Type B pancreatic cell (in vitro differentiated cells): Measurements from ENCODE around the gene OR1I1. TPM values are rescaled to one million over a fixed set of nuclear protein-coding genes. Genes with fewer than 3 reads are reported as not detected.
A peak's percentile ranks its signal among the peaks of the same experiment; 100 is the strongest.
"Not testable (repeated sequence)": the region's sequence is repeated elsewhere in the genome, so short reads cannot be mapped to it uniquely, and the experiment has no call there.

Experiments
- DNase-seq: peaks from one replicate; pipeline ENCODE4 v3.0.0; 2021; ENCODE audit warnings: mixed read lengths; ENCODE audit not compliant: unreplicated experiment; ENCODE audit errors: extremely low spot score
- H3K27ac Mint-ChIP-seq: 2 replicates; pipeline ENCODE4 v1.8.0; 2021; ENCODE audit warnings: mild to moderate bottlenecking, mixed read lengths
- H3K27me3 Mint-ChIP-seq: 2 replicates; pipeline ENCODE4 v1.8.0; 2021; ENCODE audit warnings: mixed read lengths
- H3K36me3 Mint-ChIP-seq: 2 replicates; pipeline ENCODE4 v1.8.0; 2021; ENCODE audit warnings: mixed read lengths
- H3K4me1 Mint-ChIP-seq: one replicate; pipeline ENCODE4 v1.8.0; 2021; ENCODE audit warnings: mixed read lengths; ENCODE audit not compliant: unreplicated experiment
- H3K4me3 Mint-ChIP-seq: 2 replicates; pipeline ENCODE4 v1.8.0; 2021; ENCODE audit warnings: mild to moderate bottlenecking, mixed read lengths
- H3K9me3 Mint-ChIP-seq: 2 replicates; pipeline ENCODE4 v1.8.0; 2021; ENCODE audit warnings: mixed read lengths
- total RNA-seq: library from RNA; stranded (reverse); gene quantifications from 2 replicates; pipeline ENCODE4 v1.2.1, GENCODE V29; 2021; ENCODE audit warnings: low replicate concordance
- TF ChIP-seq, protein P1 (sequence below): fragments of 200-600 bp; sonication (generic); conservative IDR thresholded peaks from 2 replicates; pipeline ENCODE4 v1.5.0; 2021; ENCODE audit warnings: antibody characterized with exemption, mild to moderate bottlenecking

Gene OR1I1
- total RNA-seq, 1 donor from 2014 or later, result not detected

- Mint-ChIP-seq H3K4me1 (no peaks in the 10 kb centered on the region), H3K9me3 (no peaks in the 10 kb centered on the region)
Measured at GRCh38 chr19:15050639-15051038, 31.4 kb upstream of the OR1I1 start.

DNA sequence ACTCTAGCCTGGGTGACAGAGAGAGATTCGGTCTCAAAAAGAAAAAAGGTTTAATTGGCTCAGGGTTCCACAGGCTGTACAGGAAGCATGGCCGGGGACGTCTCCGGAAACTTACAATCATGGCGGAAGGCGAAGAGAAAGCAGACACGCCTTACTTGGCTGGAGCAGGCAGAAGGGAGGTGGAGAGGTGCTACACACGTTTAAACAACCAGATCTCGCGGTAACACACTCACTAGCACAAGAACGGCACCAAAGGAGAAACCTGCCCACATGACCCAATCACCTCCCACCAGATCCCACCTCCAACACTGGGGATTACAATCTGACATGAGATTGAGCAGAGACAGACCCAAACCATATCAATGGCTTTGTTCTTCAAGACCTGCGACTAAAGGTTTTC lies 20.0 kb upstream of the OR1I1 start:
- Mint-ChIP-seq H3K4me1 (no peaks in the 10 kb centered on the region), H3K9me3 (no peaks in the 10 kb centered on the region), H3K36me3 (no peaks in the 10 kb centered on the region), H3K27ac (no peak overlapping the region), H3K27me3 (peaks cover 7% of the 10 kb centered on the region), H3K4me3 (no peak overlapping the region)
- TF ChIP-seq, protein P1, sequence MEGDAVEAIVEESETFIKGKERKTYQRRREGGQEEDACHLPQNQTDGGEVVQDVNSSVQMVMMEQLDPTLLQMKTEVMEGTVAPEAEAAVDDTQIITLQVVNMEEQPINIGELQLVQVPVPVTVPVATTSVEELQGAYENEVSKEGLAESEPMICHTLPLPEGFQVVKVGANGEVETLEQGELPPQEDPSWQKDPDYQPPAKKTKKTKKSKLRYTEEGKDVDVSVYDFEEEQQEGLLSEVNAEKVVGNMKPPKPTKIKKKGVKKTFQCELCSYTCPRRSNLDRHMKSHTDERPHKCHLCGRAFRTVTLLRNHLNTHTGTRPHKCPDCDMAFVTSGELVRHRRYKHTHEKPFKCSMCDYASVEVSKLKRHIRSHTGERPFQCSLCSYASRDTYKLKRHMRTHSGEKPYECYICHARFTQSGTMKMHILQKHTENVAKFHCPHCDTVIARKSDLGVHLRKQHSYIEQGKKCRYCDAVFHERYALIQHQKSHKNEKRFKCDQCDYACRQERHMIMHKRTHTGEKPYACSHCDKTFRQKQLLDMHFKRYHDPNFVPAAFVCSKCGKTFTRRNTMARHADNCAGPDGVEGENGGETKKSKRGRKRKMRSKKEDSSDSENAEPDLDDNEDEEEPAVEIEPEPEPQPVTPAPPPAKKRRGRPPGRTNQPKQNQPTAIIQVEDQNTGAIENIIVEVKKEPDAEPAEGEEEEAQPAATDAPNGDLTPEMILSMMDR, result no peak
- no peak for DNase-seq

More at GRCh38 chr19:15050639-15051038, 31.4 kb upstream of the OR1I1 start:
- no peaks in the 10 kb centered on the region for H3K36me3 Mint-ChIP-seq
- H3K27ac Mint-ChIP-seq, result no peak overlapping the region
- TF ChIP-seq, protein P1, result no peak
- H3K27me3 Mint-ChIP-seq, result peaks cover 3% of the 10 kb centered on the region
- DNase-seq, result no peak
- no peak overlapping the region for H3K4me3 Mint-ChIP-seq

DNA sequence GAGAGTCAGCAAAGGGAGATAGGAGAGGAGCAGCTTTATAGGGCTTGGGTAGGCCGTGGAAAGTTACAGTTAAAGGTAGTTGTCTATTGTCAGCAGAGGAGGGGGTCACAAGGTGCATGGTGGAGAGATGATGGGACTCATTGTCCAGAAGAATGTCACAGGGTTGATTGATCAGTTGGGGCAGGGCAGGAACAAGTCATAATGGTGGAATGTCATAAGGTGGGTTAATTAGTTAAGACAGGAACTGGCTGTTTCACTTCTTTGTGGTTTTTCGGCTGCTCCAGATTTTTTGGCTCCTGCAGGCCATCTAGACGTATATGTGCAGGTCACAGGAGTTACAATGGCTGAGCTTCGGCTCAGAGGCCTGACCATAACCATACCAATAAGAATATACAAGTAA lies 11.6 kb upstream of the OR1I1 start:
- peak overlapping the region; percentile 35 for H3K4me3 Mint-ChIP-seq

GRCh38 chr19:15072930-15073647 lies 8.9 kb upstream of the OR1I1 start:
- Mint-ChIP-seq H3K27ac (peak overlapping the region; percentile 83), H3K9me3 (peaks cover 16% of the 10 kb centered on the region), H3K36me3 (peaks cover 4% of the 10 kb centered on the region), H3K4me1 (no peaks in the 10 kb centered on the region), H3K27me3 (no peaks in the 10 kb centered on the region), H3K4me3 (peak overlapping the region; percentile 54)
- DNase-seq, result no peak
- TF ChIP-seq, protein P1, result peak; percentile 32

More for the DNA sequence above, 11.6 kb upstream of the OR1I1 start:
- Mint-ChIP-seq H3K9me3 (peaks cover 16% of the 10 kb centered on the region), H3K27ac (peak overlapping the region; percentile 63)
- DNase-seq, H3K4me1 Mint-ChIP-seq, H3K27me3 Mint-ChIP-seq, H3K36me3 Mint-ChIP-seq: not testable (repeated sequence)

DNA sequence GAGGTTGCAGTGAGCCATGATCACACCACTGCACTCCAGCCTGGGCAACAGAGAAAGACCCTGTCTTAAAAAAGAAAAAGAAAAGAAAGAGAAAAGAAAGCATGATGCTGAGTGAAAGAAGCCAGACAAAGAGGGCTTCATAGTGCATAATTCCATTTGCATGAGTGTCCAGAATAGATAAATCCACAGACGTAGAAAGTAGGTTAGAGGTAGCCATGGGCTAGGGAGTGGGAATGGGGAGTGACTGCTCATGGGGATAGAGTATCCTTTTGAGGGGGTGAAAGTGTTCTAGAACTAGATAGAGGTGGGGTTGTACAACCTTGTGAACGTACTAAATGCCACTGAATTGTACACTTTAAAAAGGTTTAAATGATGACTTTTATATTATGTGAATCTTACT lies 7.6 kb upstream of the OR1I1 start:
- H3K27ac Mint-ChIP-seq, result no peak overlapping the region
- peaks cover 4% of the 10 kb centered on the region for H3K27me3 Mint-ChIP-seq
- no peak for DNase-seq
- H3K36me3 Mint-ChIP-seq, result peaks cover 4% of the 10 kb centered on the region
- H3K4me1 Mint-ChIP-seq, result no peaks in the 10 kb centered on the region
- no peak overlapping the region for H3K4me3 Mint-ChIP-seq
- peaks cover 16% of the 10 kb centered on the region for H3K9me3 Mint-ChIP-seq
- TF ChIP-seq, protein P1, result no peak

DNA sequence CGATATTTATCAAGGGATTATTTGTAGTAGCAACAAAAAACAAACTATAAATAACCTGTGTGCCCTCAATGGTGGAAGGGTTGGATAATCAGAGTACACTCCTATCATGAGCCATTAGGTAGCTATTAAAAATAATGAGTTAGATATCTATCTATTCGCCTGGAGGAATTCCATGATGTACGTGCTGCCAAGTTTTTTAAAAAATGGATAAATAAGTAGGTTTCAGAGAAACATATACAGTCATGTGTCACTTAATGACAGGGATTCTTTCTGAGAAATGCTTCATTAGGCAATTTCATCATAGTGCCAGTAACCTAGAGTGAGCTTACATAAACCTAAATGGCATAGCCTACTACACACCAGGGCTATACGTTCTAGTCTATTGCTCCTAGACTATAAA lies 6.2 kb upstream of the OR1I1 start:
- Mint-ChIP-seq H3K9me3 (peaks cover 11% of the 10 kb centered on the region), H3K27me3 (peaks cover 4% of the 10 kb centered on the region), H3K36me3 (no peaks in the 10 kb centered on the region), H3K4me3 (no peak overlapping the region), H3K27ac (peak overlapping the region; percentile 55), H3K4me1 (no peaks in the 10 kb centered on the region)
- TF ChIP-seq, protein P1, result no peak
- DNase-seq, result no peak

DNA sequence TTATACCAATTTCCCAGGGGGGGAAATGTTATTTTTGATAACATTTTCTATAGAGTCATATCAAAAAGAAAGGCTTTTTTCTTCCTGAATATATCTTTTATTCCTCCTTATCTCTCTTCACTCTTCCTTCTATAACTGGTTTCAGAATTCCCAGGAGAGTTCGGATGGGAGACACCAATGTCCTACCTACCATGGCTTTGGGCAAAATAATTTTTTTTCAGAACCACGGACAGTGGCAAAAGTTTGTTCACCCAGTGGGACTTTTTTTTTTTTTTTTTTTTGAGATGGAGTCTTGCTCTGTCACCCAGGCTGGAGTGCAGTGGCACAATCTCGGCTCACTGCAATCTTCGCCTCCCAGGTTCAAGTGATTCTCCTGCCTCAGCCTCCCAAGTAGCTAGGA lies 2.0 kb upstream of the OR1I1 start:
- not testable (repeated sequence) for H3K27ac Mint-ChIP-seq, H3K36me3 Mint-ChIP-seq, H3K4me1 Mint-ChIP-seq, DNase-seq, H3K9me3 Mint-ChIP-seq, H3K4me3 Mint-ChIP-seq
- peaks cover 11% of the 10 kb centered on the region for H3K27me3 Mint-ChIP-seq
